Panc1 (cell line): ENCODE data around the gene TPBGL. TPM values are rescaled to one million over a fixed set of nuclear protein-coding genes. Genes with fewer than 3 reads are reported as not detected.
A peak's percentile ranks its signal among the peaks of the same experiment; 100 is the strongest.

ENCODE experiments used
- ATAC-seq: fragments of 200-7000 bp; cut with Tn5 transposase; 2 replicates; pipeline ENCODE4 v1.9.1; 2020; ENCODE audit warnings: mild to moderate bottlenecking, moderate library complexity
- BruUV-seq: library from RNA; stranded (reverse); fragments of 400-500 nt; replicated peaks from 2 replicates; lab custom pipeline; 2021; lab: Mats Ljungman, UMichigan
- CTCF ChIA-PET: fragments of 300-600 bp; sonication (Branson Sonifier 250); formaldehyde crosslinking; loops from one replicate; lab custom pipeline; 2022; ENCODE audit warnings: antibody characterized with exemption; lab: Charles Lee
- POLR2A ChIA-PET: fragments of 300-600 bp; sonication (Branson Sonifier 250); formaldehyde crosslinking; loops from one replicate; lab custom pipeline; 2022; ENCODE audit warnings: antibody characterized with exemption; lab: Charles Lee
- DNase-seq: peaks from one replicate; pipeline ENCODE4 v3.0.0-alpha.2; 2010; ENCODE audit warnings: low read depth, low spot score
- H3K27ac ChIP-seq: 2 replicates; pipeline ENCODE4 v1.5.1; 2011; ENCODE audit warnings: mild to moderate bottlenecking, low read length, inconsistent platforms
- H3K27me3 ChIP-seq: fragments of 200-500 bp; sonication (Bioruptor generic); 2 replicates; pipeline ENCODE4 v1.6.0; 2014; ENCODE audit warnings: low read length, inconsistent platforms; ENCODE audit not compliant: control insufficient read depth, insufficient read depth
- H3K36me3 ChIP-seq: fragments of 200-500 bp; sonication (Bioruptor generic); 2 replicates; pipeline ENCODE4 v1.5.1; 2014; ENCODE audit warnings: inconsistent platforms, mild to moderate bottlenecking, low read length, moderate library complexity; ENCODE audit not compliant: control insufficient read depth, insufficient read depth
- H3K4me1 ChIP-seq: 2 replicates; pipeline ENCODE4 v1.5.1; 2011; ENCODE audit warnings: inconsistent platforms, mild to moderate bottlenecking, low read length, moderate library complexity; ENCODE audit not compliant: control insufficient read depth, insufficient read depth
- H3K4me3 ChIP-seq, 2 experiments: 2 replicates each; pipeline ENCODE4 v1.5.1; 2011 to 2012; ENCODE audit warnings: low read depth in 2 of 2, low read length in 2 of 2, mild to moderate bottlenecking in 2 of 2, inconsistent platforms in 1 of 2, moderate library complexity in 1 of 2
- H3K9me3 ChIP-seq: fragments of 200-500 bp; sonication (Bioruptor generic); 2 replicates; pipeline ENCODE4 v1.5.1; 2014; ENCODE audit warnings: low read depth, mild to moderate bottlenecking, inconsistent platforms, low read length, moderate library complexity; ENCODE audit not compliant: control insufficient read depth, insufficient read depth
- CTCF ChIP-seq: fragments of 450-650 bp; IDR thresholded peaks from 2 replicates; pipeline ENCODE4 v1.5.1; 2017; ENCODE audit warnings: mild to moderate bottlenecking
- POLR2AphosphoS5 ChIP-seq: IDR thresholded peaks from 2 replicates; pipeline ENCODE4 v1.6.1; 2012; ENCODE audit warnings: mild to moderate bottlenecking, low read depth, low read length, moderate library complexity
- REST ChIP-seq, 2 experiments: IDR thresholded peaks; 2 replicates each; pipeline ENCODE4 v1.6.1; 2011 to 2012; ENCODE audit warnings: low read depth in 2 of 2, control low read depth in 1 of 2, low read length in 1 of 2, mild to moderate bottlenecking in 1 of 2, moderate library complexity in 1 of 2; ENCODE audit not compliant: insufficient read depth in 1 of 2
- SIN3A ChIP-seq: IDR thresholded peaks from 2 replicates; pipeline ENCODE4 v1.6.1; 2012; ENCODE audit warnings: low read depth, mild to moderate bottlenecking, low read length, moderate library complexity, borderline replicate concordance; ENCODE audit not compliant: insufficient read depth
- TCF7L2 ChIP-seq: IDR thresholded peaks from 2 replicates; pipeline ENCODE4 v1.6.1; 2011; ENCODE audit warnings: mild to moderate bottlenecking, low read depth, low read length, inconsistent platforms
- in situ Hi-C: cut with HindIII; loops from 2 replicates; pipeline ENCODE4 v1.10.0; 2016; ENCODE audit warnings: low sequenced_read_pairs, low pct_unique_long_range_greater_than_20kb
- intact Hi-C: fragments of 100-400 bp; cut with micrococcal nuclease; formaldehyde crosslinking; loops from one replicate; pipeline ENCODE4 v1.10.0; 2022; ENCODE audit not compliant: unreplicated experiment
- total RNA-seq: library from RNA; stranded (reverse); gene quantifications from one replicate; pipeline ENCODE4 v1.2.1, GENCODE V29; 2021; ENCODE audit not compliant: unreplicated experiment

TPBGL gene
- total RNA-seq, 1 experiment from 2014 or later: 0.54 TPM

GRCh38 chr11:75275581-75275980 is 35.0 kb downstream of the TPBGL start:
- BruUV-seq: TSS peak; percentile 44
- no peak for TF ChIP-seq SIN3A
- no peak for TF ChIP-seq REST (IDR thresholded peaks at IDR 0.05; ENCODE audit: insufficient read depth in 1 of 2, low read depth in 2 of 2, low read length in 1 of 2)
- TF ChIP-seq TCF7L2: no peak
- TF ChIP-seq POLR2AphosphoS5: no peak
- TF ChIP-seq CTCF: no peak

GRCh38 chr11:75276186-75276585 is 35.6 kb downstream of the TPBGL start:
- CTCF ChIA-PET: interaction anchor here (0.6 to 0.7 kb wide), 3 partner anchors 109 to 300 kb away, joined by 3 read pairs; no protein-coding TSS in a partner anchor
- in situ Hi-C loops (no loop called here), intact Hi-C loops (no loop called here)
- BruUV-seq: no TSS peak
- H3K36me3 ChIP-seq: peaks cover 9% of the 10 kb centered on the region; the same call in 1 of the 2 replicates
- H3K4me3 ChIP-seq: no peak overlapping the region
- ATAC-seq (no peak), DNase-seq (no peak)
- H3K27ac ChIP-seq: no peak overlapping the region
- H3K9me3 ChIP-seq: no peaks in the 10 kb centered on the region
- no peaks in the 10 kb centered on the region for H3K27me3 ChIP-seq
- TF ChIP-seq CTCF: no peak
- POLR2A ChIA-PET: interaction anchor here (0.6 kb wide), 1 partner anchor 28 kb away, joined by 4 read pairs; no protein-coding TSS in a partner anchor
- H3K4me1 ChIP-seq: peaks cover 12% of the 10 kb centered on the region; the same call in 1 of the 2 replicates

More at GRCh38 chr11:75275581-75275980, 35.0 kb downstream of the TPBGL start:
- no peak for DNase-seq
- no peaks in the 10 kb centered on the region for H3K9me3 ChIP-seq
- H3K4me1 ChIP-seq: peaks cover 6% of the 10 kb centered on the region; the same call in 1 of the 2 replicates
- in situ Hi-C loops (no loop called here), intact Hi-C loops (no loop called here)
- ChIA-PET CTCF (no interaction called here), POLR2A (no interaction called here)
- no peaks in the 10 kb centered on the region for H3K27me3 ChIP-seq
- peaks cover 9% of the 10 kb centered on the region; the same call in 1 of the 2 replicates for H3K36me3 ChIP-seq
- H3K4me3 ChIP-seq: no peak overlapping the region
- no peak for ATAC-seq
- H3K27ac ChIP-seq: no peak overlapping the region
